ENCODE results near the gene DLG2. TPM values are rescaled to one million over a fixed set of nuclear protein-coding genes. Genes with fewer than 3 reads are reported as not detected.

Gene DLG2
- total and polyA plus RNA-seq, 2 of the 8 experiments (the other 6 are each of a cell fraction or from before 2014, with no cell fraction given): 1.7 to 14.3 TPM

GRCh38 chr11:83864412-83865057 lies 1762.6 kb downstream of the DLG2 start:
- Histone ChIP-seq H4K5ac (ENCODE audit: insufficient read length, low read depth, low read length) (no peak overlapping the region), H3K9ac (replicated peaks in 1 of 4; ENCODE audit: extremely low read depth in 1 of 4, low read depth in 3 of 4, low read length in 3 of 4) (no peak overlapping the region), H2AFZ (ENCODE audit: low read length) (no peak overlapping the region), H3K27ac (ENCODE audit: low read depth, low read length) (no peak overlapping the region), H4K8ac (ENCODE audit: extremely low read depth, insufficient read depth, low read length) (no peak overlapping the region), H3K9me3 (ENCODE audit: insufficient read depth in 2 of 2, low read depth in 1 of 2, low read length in 1 of 2) (peaks cover 0 to 6% of the 10 kb centered on the region in 2 experiments; a peak in 2 of 4 replicates), H3K79me1 (ENCODE audit: low read depth, low read length) (no peaks in the 10 kb centered on the region), H3K56ac (replicated peaks; ENCODE audit: insufficient read length, low read depth, low read length) (no peak overlapping the region), H2BK15ac (ENCODE audit: low read length) (no peak overlapping the region), H2BK12ac (ENCODE audit: low read depth, low read length) (no peak overlapping the region), H3K79me2 (ENCODE audit: control insufficient read depth in 1 of 2, insufficient read depth in 2 of 2, low read length in 2 of 2) (no peaks in the 10 kb centered on the region), H4K20me1 (replicated peaks in 1 of 2; ENCODE audit: control insufficient read depth in 1 of 2, insufficient read depth in 2 of 2, low read length in 2 of 2) (no peaks in the 10 kb centered on the region), H3K23me2 (ENCODE audit: low read depth, low read length) (no peaks in the 10 kb centered on the region), H3K4me3 (ENCODE audit: extremely low read depth in 1 of 4, insufficient read depth in 2 of 4, low read depth in 3 of 4, low read length in 4 of 4) (no peak overlapping the region), H2BK5ac (ENCODE audit: low read depth, low read length) (no peak overlapping the region), H3K23ac (ENCODE audit: insufficient read length) (no peak overlapping the region), H3K14ac (ENCODE audit: insufficient read length) (no peak overlapping the region), H3K18ac (ENCODE audit: extremely low read depth, low read length) (no peak overlapping the region), H2BK20ac (ENCODE audit: low read length) (no peak overlapping the region), H3K27me3 (replicated peaks in 1 of 4; ENCODE audit: control insufficient read depth in 3 of 4, extremely low read depth in 1 of 4, insufficient read depth in 3 of 4, low read length in 3 of 4) (no peaks in the 10 kb centered on the region), H4K91ac (replicated peaks; ENCODE audit: insufficient read length, low read length) (no peak overlapping the region), H2AK5ac (ENCODE audit: low read depth, low read length) (no peak overlapping the region), H3K4me2 (ENCODE audit: insufficient read depth in 1 of 2, low read depth in 2 of 2, low read length in 2 of 2) (no peak overlapping the region), H3K4ac (replicated peaks; ENCODE audit: insufficient read length, low read depth, low read length) (no peak overlapping the region), H3K4me1 (replicated peaks in 1 of 4; ENCODE audit: control insufficient read depth in 3 of 4, insufficient read depth in 4 of 4, low read length in 3 of 4) (no peaks in the 10 kb centered on the region), H2BK120ac (replicated peaks; ENCODE audit: low read depth, low read length) (no peak overlapping the region), H3K36me3 (ENCODE audit: control insufficient read depth in 2 of 4, insufficient read depth in 4 of 4, low read length in 3 of 4) (no peaks in the 10 kb centered on the region)
- DNase-seq (ENCODE audit: low read depth in 1 of 2, low spot score in 2 of 2): no peak
- TF ChIP-seq CHD2 (IDR thresholded peaks at IDR 0.05; ENCODE audit: low read length) (no peak), HDAC2 (IDR thresholded peaks at IDR 0.05; ENCODE audit: borderline replicate concordance in 1 of 2, low read depth in 2 of 2, low read length in 2 of 2) (no peak), RXRA (IDR thresholded peaks at IDR 0.05; ENCODE audit: insufficient read depth, low read depth, low read length) (no peak)
- 74% methylated on average over 4 of the region's 4 CpGs; no CpG with 5 or more reads in 1 of the 2 experiments for WGBS, 2 experiments (ENCODE audit: extremely low coverage in 1 of 2, insufficient coverage in 1 of 2, insufficient read length in 1 of 2, insufficient replicate concordance in 2 of 2, low coverage in 1 of 2, low lambda C conversion rate in 2 of 2, missing lambda C conversion rate in 1 of 2)
- no peak for FAIRE-seq
- POLR2A ChIA-PET (ENCODE audit: partially characterized antibody): no interaction called here
- CTCF ChIA-PET (ENCODE audit: partially characterized antibody): no interaction called here
